Cardiac septum (tissue), 1 donor: ENCODE data around the gene LELP1. TPM values are rescaled to one million over a fixed set of nuclear protein-coding genes. Genes with fewer than 3 reads are reported as not detected.
"Not testable (repeated sequence)": the region's sequence is repeated elsewhere in the genome, so short reads cannot be mapped to it uniquely, and the experiment has no call there.

ENCODE experiments used
- DNase-seq: peaks from one replicate; pipeline ENCODE4 v3.0.0-alpha.2; 2020; ENCODE audit warnings: low spot score
- intact Hi-C: fragments of 100-400 bp; cut with DNase I; formaldehyde crosslinking; loops from one replicate; pipeline ENCODE4 v1.14.0; 2022
- total RNA-seq: library from RNA; stranded (reverse); fragmentation: NEBNext Ultra II Directional; extraction: Animal tissue kit (Norgen Biotek cat#: 25700); gene quantifications from one replicate; pipeline ENCODE4 v1.2.1, GENCODE V29; 2021
- donor health status: DM: no; HTN: no; CAD: no.

Gene LELP1
- total RNA-seq, 1 donor from 2014 or later, result not detected

DNA sequence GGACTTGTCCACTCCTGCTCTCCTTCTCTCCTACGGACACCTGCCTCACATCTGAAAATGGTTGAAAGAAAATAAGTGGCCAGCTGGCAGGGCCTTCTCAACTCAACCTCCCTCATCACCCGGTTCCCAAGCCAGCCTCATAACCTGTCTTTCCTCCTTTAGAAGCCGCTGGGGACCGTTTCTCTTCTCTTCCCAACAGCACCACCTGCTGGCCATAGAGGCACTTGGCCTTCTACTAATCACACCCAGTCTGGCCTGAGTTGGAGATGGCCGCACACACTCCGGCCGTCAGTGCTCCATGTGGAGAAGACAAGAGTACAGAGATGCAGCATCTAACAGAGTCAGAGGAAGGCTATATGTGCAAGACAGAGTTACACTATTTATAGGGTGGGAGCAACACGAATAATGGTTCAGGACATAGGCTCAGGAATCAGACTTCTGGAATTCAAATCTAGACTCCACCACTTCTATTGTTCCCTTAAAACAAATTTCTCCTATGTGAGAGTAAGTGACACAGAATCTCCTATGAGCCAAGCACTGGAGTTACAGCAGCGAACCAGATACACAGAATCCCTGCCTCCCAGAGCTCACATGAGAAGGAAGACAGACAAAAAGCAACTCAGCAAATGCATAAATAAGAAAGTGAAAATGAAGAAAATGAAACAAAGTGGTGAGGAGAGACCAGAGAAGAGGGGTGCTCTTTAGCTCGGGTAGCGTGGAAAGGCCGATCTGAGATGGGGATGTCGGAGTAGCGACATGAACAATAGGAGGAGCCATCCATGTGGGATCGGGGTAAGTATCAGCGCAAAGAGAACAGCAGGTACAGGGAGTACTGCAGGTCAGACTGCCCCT, 20.0 kb downstream of the LELP1 start:
- peak; percentile 80 for DNase-seq
- intact Hi-C loops, result loop anchor here (2.0 to 5.0 kb wide), 2 partner anchors 354 to 571 kb away; no protein-coding TSS in a partner anchor

DNA sequence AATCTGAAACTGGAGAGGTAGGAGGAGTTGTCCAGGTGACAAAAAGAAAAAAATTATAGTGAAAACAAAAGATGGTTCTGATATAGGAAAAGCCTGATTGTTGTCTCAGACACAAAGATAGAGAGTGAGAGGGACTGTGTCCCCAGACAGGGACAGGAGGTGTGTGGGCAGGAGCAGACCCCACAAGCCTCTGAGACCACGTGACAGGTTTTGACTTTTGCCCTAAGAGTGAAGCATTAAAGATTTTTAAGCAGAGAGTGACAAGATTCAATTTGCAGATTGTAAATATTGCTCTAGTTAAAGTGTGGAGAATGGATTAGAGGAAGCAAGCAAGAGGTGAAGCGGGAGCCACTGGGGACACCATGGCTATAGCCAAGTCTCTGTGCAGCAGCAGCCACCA, 24.6 kb downstream of the LELP1 start:
- intact Hi-C loops, result no loop called here
- DNase-seq, result no peak

GRCh38 chr1:153228491-153228890, 25.3 kb downstream of the LELP1 start:
- intact Hi-C loops, result no loop called here

DNA sequence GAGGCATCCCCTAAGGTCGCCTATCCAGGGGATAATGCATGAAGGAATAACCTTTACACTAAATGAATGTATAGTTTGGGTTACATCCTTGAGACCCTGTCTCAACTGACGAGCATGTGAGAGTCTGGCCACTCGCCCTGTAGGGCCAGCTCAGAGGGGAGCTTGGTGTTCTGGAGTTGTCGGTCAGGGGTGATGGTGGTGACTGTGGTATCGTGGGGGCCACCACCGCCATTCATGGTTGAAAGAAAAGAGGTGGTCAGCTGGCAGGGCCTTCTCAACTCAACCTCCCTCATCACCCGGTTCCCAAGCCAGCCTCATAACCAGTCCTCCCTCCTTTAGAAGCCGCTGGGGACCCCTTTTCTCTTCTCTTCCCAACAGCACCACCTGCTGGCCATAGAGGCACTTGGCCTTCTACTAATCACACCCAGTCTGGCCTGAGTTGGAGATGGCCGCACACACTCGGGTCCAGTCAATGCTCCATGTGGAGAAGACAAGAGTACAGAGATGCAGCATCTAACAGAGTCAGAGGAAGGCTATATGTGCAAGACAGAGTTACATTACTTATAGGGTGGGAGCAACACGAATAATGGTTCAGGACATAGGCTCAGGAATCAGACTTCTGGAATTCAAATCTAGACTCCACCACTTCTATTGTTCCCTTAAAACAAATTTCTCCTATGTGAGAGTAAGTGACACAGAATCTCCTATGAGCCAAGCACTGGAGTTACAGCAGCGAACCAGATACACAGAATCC, 26.0 kb downstream of the LELP1 start:
- DNase-seq, intact Hi-C loops: not testable (repeated sequence)

More at GRCh38 chr1:153228491-153228890, 25.3 kb downstream of the LELP1 start:
- no peak for DNase-seq

DNA sequence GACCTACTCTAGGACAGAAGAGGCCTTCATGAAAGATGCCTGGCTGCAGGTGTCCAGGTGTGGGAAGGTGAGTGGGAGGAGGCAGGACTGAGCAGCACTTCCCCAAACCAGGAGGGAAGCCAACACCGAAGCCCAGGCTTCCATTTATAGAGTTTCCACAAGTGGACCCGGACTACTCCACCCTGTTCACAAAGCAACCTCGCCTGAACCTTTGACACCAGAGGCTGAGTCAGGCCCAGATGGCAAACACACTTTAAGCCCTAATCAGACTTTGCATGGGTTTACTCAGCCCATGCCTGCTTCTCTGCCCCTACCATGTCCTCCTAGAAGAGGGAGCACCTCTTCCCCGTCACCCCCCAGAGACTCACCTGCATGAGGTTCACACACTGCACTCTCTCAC, 28.1 kb downstream of the LELP1 start:
- intact Hi-C loops, result no loop called here

GRCh38 chr1:153231785-153232184, 28.6 kb downstream of the LELP1 start:
- no peak for DNase-seq
- intact Hi-C loops, result no loop called here

More for the DNA sequence above, 28.1 kb downstream of the LELP1 start:
- no peak for DNase-seq

- intact Hi-C loops, result no loop called here
- no peak for DNase-seq
Observed at GRCh38 chr1:153232553-153232952, 29.3 kb downstream of the LELP1 start.

DNA sequence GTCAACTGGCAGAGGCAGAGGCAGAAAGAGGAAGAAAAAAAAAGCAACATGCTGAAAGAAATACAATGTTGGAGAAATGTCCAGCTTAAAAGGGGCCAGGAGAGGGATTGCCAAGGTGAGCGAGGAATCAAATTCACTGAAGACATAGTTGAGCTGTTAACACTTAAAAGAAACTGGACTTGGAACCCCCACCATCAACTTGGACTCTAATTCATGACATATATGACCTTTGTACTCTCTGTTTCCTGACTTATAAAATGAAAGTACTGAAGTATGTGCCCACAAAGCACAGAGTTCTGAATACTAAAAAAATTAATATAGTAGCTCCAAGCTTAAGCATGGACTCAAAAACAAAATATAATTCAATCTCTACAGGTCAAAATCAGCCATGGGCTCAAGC, 30.2 kb downstream of the LELP1 start:
- intact Hi-C loops, result no loop called here
- DNase-seq, result no peak

GRCh38 chr1:153238527-153238926, 35.3 kb downstream of the LELP1 start:
- intact Hi-C loops, result no loop called here
- DNase-seq, result no peak

- DNase-seq, result no peak
- intact Hi-C loops, result no loop called here
Observed at GRCh38 chr1:153242160-153242559, 38.9 kb downstream of the LELP1 start.

DNA sequence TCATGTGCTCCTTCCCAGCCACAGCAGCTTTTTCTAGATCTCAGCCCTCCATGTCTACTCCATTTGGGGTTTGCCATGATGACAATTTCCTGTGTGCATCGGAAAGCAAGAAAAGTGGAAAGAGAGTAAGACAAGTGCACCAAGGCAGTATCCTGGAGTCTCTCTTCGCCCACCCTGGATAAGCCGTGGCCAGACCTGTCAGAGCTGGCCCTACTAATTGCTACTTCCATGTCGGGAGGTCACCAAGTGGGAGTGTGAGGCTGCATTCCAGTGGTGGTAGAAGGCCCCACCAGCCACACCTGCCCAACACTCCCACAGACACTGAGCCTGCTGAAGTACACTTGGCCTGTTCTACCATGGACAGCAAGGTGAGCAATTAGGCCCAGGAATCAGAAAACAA, 42.2 kb downstream of the LELP1 start:
- intact Hi-C loops, result no loop called here
- DNase-seq, result no peak

DNA sequence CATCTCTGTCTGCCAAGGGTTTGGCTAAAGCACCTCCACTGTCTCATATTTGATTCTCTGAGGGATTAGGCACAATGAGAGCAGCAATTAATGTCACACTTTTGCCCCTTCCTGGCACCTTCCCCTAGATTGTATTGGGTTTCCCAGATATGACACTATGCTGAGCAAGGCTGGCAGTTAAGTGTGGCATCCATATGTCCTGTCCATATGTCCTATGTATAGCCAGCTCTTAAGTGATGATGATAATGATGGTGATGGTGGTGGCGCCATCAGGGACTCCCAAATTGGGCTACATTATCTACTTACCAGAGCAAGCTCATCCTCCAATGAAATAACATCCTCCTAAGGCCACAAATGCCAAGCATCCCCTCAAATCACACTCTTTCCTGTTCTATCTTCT, 42.8 kb downstream of the LELP1 start:
- no peak for DNase-seq
- intact Hi-C loops, result no loop called here

DNA sequence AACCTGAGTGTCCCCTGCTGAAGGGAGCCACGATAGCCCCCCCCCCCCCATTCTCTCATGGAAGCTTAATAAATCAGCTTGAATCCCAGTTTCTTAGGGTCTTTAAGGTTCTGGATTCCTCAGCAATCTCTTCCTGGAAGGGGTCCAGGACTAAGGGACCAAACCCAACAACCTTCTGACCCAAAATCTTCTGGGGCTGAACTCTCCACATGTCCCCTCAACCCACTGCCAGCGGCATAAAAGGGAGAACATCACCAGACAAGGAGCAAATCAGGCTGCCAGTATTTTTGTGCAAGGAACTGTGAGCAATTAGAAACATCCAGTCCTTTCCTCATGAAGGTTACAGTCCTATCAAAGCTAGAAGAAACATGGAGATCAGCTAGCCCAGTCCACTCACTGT, 43.6 kb downstream of the LELP1 start:
- DNase-seq, result no peak
- intact Hi-C loops, result no loop called here

DNA sequence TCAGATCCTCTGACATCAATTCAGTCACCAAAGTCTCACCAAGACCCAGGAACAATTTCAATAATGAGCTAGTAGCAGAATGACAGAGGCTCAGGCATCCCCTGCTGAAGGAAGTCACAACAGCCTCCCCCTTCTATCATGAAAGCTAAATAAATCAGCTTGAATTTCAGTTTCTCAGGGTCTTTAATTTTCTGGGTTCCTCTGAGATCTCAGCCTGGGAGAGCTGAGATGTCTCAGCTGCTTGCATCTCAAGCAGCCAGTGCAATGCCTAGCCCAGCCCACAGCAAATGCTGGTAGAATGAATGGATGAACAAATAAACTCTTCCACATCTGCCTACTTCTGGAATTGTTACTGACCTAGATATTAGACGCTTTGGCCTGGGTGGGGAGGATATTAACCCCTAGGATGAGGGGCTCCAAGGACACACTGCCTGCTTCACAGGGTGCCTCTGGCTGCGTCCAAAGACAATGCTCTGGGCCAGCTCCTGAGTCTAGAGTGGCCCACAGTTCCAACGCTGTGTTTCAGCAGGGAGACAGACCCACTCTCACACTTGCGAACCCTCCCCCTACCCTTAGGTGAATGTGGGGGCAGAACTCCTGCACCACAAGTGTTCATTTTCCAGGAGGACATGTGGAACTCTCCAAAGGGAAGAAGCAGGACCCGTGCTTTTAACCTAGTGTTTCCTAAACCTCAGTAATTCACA, 45.1 kb downstream of the LELP1 start:
- DNase-seq, result no peak
- intact Hi-C loops, result no loop called here

DNA sequence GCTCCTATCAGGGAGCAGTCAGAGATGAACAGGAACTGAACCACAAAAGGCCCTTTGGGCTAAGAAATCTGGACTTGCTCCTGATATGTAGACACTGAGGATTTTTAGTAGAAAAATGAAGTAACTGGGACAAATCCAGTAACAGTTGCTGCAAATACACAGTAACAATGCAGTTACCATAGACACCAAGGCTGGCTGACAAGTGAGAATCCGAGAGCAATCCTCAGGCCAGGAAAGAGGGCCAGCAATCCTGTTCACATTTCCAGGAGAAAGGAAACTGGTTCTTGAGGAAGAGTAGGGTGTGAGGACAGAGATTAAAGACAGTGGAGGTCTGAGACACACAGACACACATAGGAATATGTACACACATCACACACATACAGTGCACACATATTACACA, 46.9 kb downstream of the LELP1 start:
- intact Hi-C loops, result no loop called here
- no peak for DNase-seq

DNA sequence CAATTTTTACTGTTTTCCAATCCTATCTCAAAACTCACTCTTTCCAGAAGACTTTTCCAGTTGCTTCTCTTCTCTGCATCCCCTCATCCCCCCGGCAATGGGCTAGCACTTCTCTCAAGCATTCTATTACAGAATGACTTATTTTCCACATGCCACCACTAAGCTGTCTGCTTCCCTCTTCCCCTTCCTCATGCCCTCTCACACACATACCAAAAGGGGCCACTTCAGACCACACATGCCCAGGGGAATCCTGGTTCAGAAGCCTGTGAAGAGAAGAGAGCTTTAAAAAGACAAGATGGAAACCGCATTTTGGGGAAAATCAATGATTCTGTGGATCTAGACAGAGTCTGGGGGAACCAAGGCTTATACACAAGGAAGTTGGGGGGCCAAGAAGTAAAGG, 47.9 kb downstream of the LELP1 start:
- intact Hi-C loops, result no loop called here

DNA sequence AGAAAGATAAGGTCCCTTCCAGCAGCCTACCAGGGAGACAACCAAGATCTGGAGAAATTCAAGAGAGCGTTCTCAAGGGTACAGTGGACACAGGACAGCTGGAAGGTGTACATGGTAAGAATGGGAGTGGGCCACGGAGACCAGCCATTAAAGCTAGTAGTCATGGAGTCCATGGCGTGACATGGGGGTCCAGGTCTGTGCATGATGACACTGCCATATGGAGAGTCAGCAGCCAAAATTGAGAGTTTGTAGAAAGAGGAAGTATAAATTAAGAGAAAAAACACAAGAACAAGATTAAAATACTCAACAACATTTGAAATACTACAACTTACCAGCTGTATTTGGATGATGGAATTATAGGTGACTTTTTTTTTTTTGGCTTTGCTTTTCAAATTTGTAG, 48.3 kb downstream of the LELP1 start:
- intact Hi-C loops, result no loop called here
- DNase-seq, result no peak

More for the DNA sequence above, 47.9 kb downstream of the LELP1 start:
- no peak for DNase-seq

DNA sequence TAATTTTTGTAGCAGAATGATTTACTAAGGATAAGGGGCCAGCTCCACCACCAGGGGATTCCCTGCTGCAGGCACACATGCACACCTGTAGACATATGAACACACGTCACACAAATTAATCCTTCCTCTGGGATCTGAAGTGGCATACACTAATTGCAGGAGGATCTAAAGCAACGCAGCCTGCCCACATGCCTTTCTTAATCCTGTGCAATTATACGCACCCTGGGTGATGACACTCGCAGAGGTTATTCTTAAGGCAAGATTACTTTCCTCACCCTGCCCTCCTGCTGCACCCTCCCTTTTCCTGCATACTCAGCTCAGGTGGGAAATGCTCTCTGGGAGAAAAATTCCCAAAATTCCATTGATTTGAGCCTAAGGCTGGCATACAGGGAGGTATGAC, 48.8 kb downstream of the LELP1 start:
- no peak for DNase-seq
- intact Hi-C loops, result no loop called here

- no peak for DNase-seq
- intact Hi-C loops, result no loop called here
Observed at GRCh38 chr1:153253076-153253475, 49.8 kb downstream of the LELP1 start.

DNA sequence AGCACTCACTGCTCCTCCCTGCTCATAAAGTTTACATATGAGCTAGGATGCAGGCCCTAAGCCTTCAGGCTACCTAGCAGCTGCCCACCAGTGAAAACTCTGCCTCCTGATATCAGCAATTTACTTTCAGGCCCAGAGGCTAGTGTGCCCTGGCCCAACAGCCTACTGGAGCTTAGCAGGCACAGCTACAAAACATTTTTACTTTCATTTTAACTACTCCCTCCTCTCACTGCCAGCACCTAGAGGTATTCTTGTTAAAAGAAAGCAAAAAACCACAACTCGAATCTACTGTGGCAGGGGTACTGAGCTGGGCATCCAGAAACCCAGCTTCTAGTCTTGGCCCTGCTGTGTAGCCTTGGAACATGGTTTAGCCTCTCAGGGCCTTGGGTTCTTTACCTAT, 50.5 kb downstream of the LELP1 start:
- DNase-seq, result no peak
- intact Hi-C loops, result no loop called here
